T-cell (primary cell): ENCODE data around the gene ASCL3. TPM values are rescaled to one million over a fixed set of nuclear protein-coding genes. Genes with fewer than 3 reads are reported as not detected.

Experiments used
- ATAC-seq, 4 experiments: fragments of 200-7000 bp in 3 of 4; fragments of 150-1000 bp in 1 of 4; cut with Tn5 transposase; replicated peaks in 1 of 4; 1 replicate in 3 of 4; 2 replicates in 1 of 4; pipeline ENCODE4 v1.10.0; 2021; ENCODE audit warnings: moderate library complexity in 3 of 4, mild to moderate bottlenecking in 2 of 4, moderate number of reproducible peaks in 1 of 4
- CTCF ChIA-PET, 2 donors: fragments of 300-600 bp; sonication (Branson Sonifier 250); formaldehyde crosslinking; loops; one replicate each; lab custom pipeline; 2022; ENCODE audit warnings: antibody characterized with exemption in 2 of 2; lab: Charles Lee
- POLR2A ChIA-PET, 2 donors: fragments of 300-600 bp; sonication (Branson Sonifier 250); formaldehyde crosslinking; loops; one replicate each; lab custom pipeline; 2022; ENCODE audit warnings: antibody characterized with exemption in 2 of 2; lab: Charles Lee
- DNase-seq, 35 experiments: peaks; one replicate each; pipeline versions ENCODE4 v3.0.0 to v3.0.0-alpha.2; 2013 to 2023
- H3K27ac ChIP-seq: one replicate; pipeline ENCODE4 v1.5.1; 2013; ENCODE audit warnings: low read length
- H3K27me3 ChIP-seq, 2 experiments: replicated peaks in 1 of 2; 1 replicate in 1 of 2; 2 replicates in 1 of 2; pipeline versions ENCODE4 v1.6.1 to v1.7.0; 2013; ENCODE audit warnings: low read length in 1 of 2, mixed read lengths in 1 of 2; ENCODE audit not compliant: control insufficient read depth in 2 of 2, insufficient read depth in 2 of 2; ENCODE audit errors: extremely low read depth in 1 of 2
- H3K36me3 ChIP-seq, 2 donors: 1 replicate in 1 of 2; 2 replicates in 1 of 2; pipeline versions ENCODE4 v1.6.1 to v1.7.0; 2013; ENCODE audit warnings: low read length in 1 of 2; ENCODE audit not compliant: control insufficient read depth in 2 of 2, insufficient read depth in 1 of 2; ENCODE audit errors: extremely low read depth in 1 of 2
- H3K4me1 ChIP-seq, 2 experiments: 1 replicate in 1 of 2; 2 replicates in 1 of 2; pipeline versions ENCODE4 v1.6.1 to v1.7.0; 2013; ENCODE audit warnings: low read length in 2 of 2, mixed read lengths in 1 of 2; ENCODE audit not compliant: insufficient read depth in 2 of 2, control insufficient read depth in 1 of 2; ENCODE audit errors: extremely low read depth in 1 of 2
- H3K4me3 ChIP-seq, 2 donors: 1 replicate in 1 of 2; 2 replicates in 1 of 2; pipeline versions ENCODE4 v1.5.1 to v1.7.0; 2013; ENCODE audit warnings: mild to moderate bottlenecking in 2 of 2, low read length in 1 of 2, moderate library complexity in 1 of 2; ENCODE audit not compliant: control insufficient read depth in 1 of 2; ENCODE audit errors: extremely low read depth in 1 of 2
- H3K9me3 ChIP-seq: 2 replicates; pipeline ENCODE4 v1.7.0; 2013
- H3K27ac Mint-ChIP-seq, 2 donors: one replicate each; pipeline ENCODE4 v1.8.0; 2020 to 2021; ENCODE audit warnings: mild to moderate bottlenecking in 2 of 2, mixed read lengths in 2 of 2
- H3K27me3 Mint-ChIP-seq, 2 donors: one replicate each; pipeline ENCODE4 v1.8.0; 2021 to 2022; ENCODE audit warnings: mixed read lengths in 2 of 2
- H3K36me3 Mint-ChIP-seq: one replicate; pipeline ENCODE4 v1.8.0; 2021; ENCODE audit warnings: mixed read lengths
- H3K4me1 Mint-ChIP-seq, 3 donors: one replicate each; pipeline ENCODE4 v1.8.0; 2020 to 2022; ENCODE audit warnings: mixed read lengths in 3 of 3, mild to moderate bottlenecking in 1 of 3
- H3K4me3 Mint-ChIP-seq, 3 donors: one replicate each; pipeline ENCODE4 v1.8.0; 2020 to 2022; ENCODE audit warnings: mild to moderate bottlenecking in 3 of 3, mixed read lengths in 3 of 3, moderate library complexity in 3 of 3
- H3K9me3 Mint-ChIP-seq, 3 donors: one replicate each; pipeline ENCODE4 v1.8.0; 2020 to 2022; ENCODE audit warnings: mixed read lengths in 3 of 3
- WGBS: methylation state at CpG from one replicate; pipeline ENCODE4 v1.1.5; 2013; ENCODE audit warnings: missing lambda C conversion rate; ENCODE audit not compliant: insufficient coverage; 5-methylcytosine and 5-hydroxymethylcytosine counted together
- total RNA-seq, 35 experiments: library from RNA in 6 of 35; stranded (reverse) in 6 of 35; fragments of 120-200 nt in 1 of 35; gene quantifications; one replicate each; pipeline versions ENCODE4 v1.2.1 to v1.2.4 and lab custom pipeline; 2013 to 2026

ASCL3 gene
- total RNA-seq, 5 donors from 2014 or later (not counting 1 experiment from before 2014, with no cell fraction given) = not detected

DNA sequence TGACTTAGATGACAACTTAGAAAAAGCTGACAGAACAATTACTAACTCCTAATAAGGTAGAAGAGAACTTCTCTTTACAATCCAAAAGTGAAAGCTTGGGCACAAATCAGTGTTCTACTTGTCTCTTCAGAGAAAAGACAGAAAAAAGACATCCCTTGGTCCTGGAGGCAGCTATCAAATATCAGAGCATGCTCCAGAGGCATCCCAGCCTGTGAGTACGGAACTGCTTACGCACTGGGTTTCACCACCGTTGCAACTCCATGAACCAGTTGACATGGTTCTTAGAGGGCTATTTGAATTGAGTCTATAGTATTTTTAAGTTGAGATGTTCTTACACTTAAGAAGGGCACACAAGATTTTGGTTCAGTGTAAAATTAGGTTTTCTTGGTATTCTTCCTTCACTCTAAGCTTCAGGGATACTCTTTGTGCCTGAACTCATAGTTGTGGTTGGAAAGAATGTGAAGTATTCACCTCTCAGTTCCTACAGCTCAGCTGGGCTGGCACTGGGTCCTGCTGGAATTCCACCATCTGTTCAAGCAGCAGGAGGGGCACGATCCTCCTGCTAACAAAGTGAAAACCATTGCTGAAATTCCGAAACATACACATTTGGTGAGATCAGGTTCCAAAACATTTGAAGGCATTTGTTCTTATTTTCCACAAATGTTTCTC, 25.5 kb downstream of the ASCL3 start:
- H3K36me3 ChIP-seq = peaks cover 5 to 35% of the 10 kb centered on the region in 2 donors
- H3K9me3 Mint-ChIP-seq = no peaks in the 10 kb centered on the region
- DNase-seq (no peak), ATAC-seq (no peak)
- WGBS = 100% methylated on average over 1 of the region's 5 CpGs
- no peak overlapping the region for H3K27ac ChIP-seq
- H3K4me3 ChIP-seq = no peak overlapping the region
- no peaks in the 10 kb centered on the region for H3K27me3 Mint-ChIP-seq
- CTCF ChIA-PET = no interaction called here
- peaks cover 6 to 16% of the 10 kb centered on the region in 2 experiments for H3K4me1 ChIP-seq
- no peaks in the 10 kb centered on the region for H3K9me3 ChIP-seq
- no peak overlapping the region for H3K4me3 Mint-ChIP-seq
- no peaks in the 10 kb centered on the region for H3K27me3 ChIP-seq
- H3K36me3 Mint-ChIP-seq = peaks cover 34% of the 10 kb centered on the region
- no peak overlapping the region for H3K27ac Mint-ChIP-seq
- H3K4me1 Mint-ChIP-seq = peaks cover 18 to 23% (median 20%) of the 10 kb centered on the region in 3 donors
- POLR2A ChIA-PET = no interaction called here

DNA sequence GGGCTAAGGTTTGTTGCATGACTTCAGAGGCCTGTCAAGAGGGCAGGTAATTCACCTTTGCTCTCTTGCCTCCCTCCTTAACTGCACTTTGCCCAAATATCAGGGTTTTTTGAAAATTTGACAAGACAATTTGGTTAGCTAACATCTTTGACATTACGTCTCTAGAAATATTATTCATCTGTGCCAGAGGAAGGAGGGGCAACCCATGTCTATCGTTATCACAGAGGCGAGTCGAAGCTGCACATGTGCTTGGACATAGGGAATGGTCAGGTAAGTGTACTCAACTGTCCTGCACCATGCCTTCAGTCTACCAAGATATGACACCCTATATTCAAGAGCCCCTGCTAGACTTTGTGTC, 28.2 kb downstream of the ASCL3 start:
- peaks cover 25 to 32% (median 30%) of the 10 kb centered on the region in 3 donors for H3K4me1 Mint-ChIP-seq
- peaks cover 0 to 17% of the 10 kb centered on the region in 2 donors for H3K36me3 ChIP-seq
- peaks cover 8 to 32% of the 10 kb centered on the region in 2 experiments for H3K4me1 ChIP-seq
- DNase-seq (no peak), ATAC-seq (no peak)
- H3K4me3 Mint-ChIP-seq = peak overlapping the region; percentile 69 to 75 (median 72)
- WGBS = no CpG with 5 or more reads among the region's 4 CpGs
- CTCF ChIA-PET = interaction anchor here (0.6 to 2.6 kb wide), 10 partner anchors 45 to 983 kb away, joined by 3 to 19 read pairs (median 6); no protein-coding TSS in a partner anchor
- no peaks in the 10 kb centered on the region for H3K9me3 Mint-ChIP-seq
- no peaks in the 10 kb centered on the region for H3K27me3 Mint-ChIP-seq
- peaks cover 22% of the 10 kb centered on the region for H3K36me3 Mint-ChIP-seq
- POLR2A ChIA-PET = interaction anchor here in 1 of 2 donors (0.7 kb wide), 1 partner anchor 62 kb away, joined by 3 read pairs; no protein-coding TSS in a partner anchor
- H3K27me3 ChIP-seq = no peaks in the 10 kb centered on the region
- no peak overlapping the region for H3K4me3 ChIP-seq
- H3K27ac Mint-ChIP-seq = peak overlapping the region; percentile 93 to 97
- no peaks in the 10 kb centered on the region for H3K9me3 ChIP-seq
- no peak overlapping the region for H3K27ac ChIP-seq

DNA sequence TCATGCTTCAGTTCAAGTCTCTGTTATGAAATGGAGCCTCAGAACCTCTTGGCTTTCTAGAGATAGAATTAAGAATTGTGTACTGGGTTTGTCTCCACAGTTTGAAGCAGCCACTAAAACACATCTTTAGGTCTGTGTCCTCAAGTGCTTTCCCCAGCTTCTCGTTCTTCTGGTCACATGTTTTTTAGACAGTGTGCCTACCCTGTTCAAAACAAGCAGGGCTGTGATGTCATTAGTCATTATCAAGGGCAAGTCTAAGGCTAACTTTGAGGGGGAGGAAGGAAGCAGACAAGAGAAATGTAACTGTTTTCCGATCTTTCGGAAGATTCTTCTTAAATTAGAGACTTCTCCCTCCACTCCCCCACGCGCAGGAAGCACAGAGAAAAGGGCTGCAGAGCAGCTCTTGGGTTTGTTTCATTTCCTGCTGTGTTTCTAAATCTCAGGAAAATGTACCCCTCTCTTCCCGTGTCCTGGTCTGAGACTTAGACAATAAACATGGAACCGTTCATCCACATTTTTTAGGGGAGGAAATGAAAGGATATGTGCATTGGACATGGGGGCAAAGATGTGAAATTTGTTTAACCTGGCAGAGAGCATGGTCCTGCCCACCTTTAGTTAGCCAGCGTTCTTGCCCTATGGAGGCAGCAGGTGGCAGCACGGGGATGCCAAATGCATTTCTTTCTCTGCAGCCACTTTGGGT, 28.7 kb downstream of the ASCL3 start:
- peak in 28 of 35 experiments; percentile 6 to 68 (median 40) for DNase-seq
- peak overlapping the region; percentile 69 to 75 (median 72) for H3K4me3 Mint-ChIP-seq
- 3% methylated on average over 2 of the region's 9 CpGs for WGBS
- peaks cover 22% of the 10 kb centered on the region for H3K36me3 Mint-ChIP-seq
- ChIA-PET CTCF (interaction anchor here (0.8 to 2.6 kb wide), 7 partner anchors 45 to 593 kb away, joined by 3 to 19 read pairs (median 11); no protein-coding TSS in a partner anchor), POLR2A (interaction anchor here in 1 of 2 donors (0.7 kb wide), 1 partner anchor 61 kb away, joined by 3 read pairs; no protein-coding TSS in a partner anchor)
- Histone ChIP-seq H3K27ac (peak overlapping the region; percentile 59), H3K4me1 (peaks cover 8 to 34% of the 10 kb centered on the region in 2 experiments), H3K9me3 (no peaks in the 10 kb centered on the region), H3K36me3 (peaks cover 0 to 16% of the 10 kb centered on the region in 2 donors), H3K4me3 (peak overlapping the region in 1 of 2 donors; percentile 19), H3K27me3 (no peaks in the 10 kb centered on the region)
- H3K27ac Mint-ChIP-seq = peak overlapping the region; percentile 93 to 97
- no peaks in the 10 kb centered on the region for H3K9me3 Mint-ChIP-seq
- ATAC-seq = peak; percentile 56 to 60 (median 58)
- H3K27me3 Mint-ChIP-seq = no peaks in the 10 kb centered on the region
- H3K4me1 Mint-ChIP-seq = peaks cover 27 to 34% (median 32%) of the 10 kb centered on the region in 3 donors

DNA sequence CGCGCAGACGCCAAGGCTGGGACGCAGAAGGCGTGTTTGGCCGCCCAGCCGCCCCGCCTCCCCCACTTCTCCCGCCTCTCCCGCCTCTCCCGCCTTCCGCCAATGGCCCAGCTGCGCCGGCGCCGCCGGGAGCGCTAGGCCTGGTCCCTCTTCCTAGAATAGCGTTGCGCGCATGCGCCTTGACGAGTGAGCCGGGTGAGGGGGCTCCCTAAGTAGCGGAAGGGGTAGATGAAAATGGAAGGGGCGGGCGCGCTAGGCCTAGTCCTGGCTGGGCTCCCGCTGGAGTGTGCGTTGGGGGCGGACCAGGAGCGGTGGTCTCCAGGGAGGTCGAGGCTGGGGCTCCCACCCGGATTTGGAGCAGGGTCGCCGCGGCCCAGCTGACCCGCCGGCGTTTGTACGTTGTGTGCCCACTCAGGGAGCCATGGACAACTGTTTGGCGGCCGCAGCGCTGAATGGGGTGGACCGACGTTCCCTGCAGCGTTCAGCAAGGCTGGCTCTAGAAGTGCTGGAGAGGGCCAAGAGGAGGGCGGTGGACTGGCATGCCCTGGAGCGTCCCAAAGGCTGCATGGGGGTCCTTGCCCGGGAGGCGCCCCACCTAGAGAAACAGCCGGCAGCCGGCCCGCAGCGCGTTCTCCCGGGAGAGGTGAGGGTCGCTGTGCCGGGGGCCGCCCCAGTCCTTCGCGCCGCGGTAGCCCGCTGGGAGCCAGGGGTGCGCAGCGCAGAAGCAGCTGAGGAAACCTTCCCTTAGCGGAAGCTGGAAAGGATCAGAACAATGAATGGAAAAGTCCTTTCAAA, 31.6 kb downstream of the ASCL3 start, which contains the start of gene AKIP1:
AKIP1 (plus strand) TSS at position 161 of the 795 bp plus-strand sequence; CDS start at position 422, 261 bp downstream.
- Histone ChIP-seq H3K9me3 (no peaks in the 10 kb centered on the region), H3K27ac (peak within 1 kb of the TSS; percentile 53), H3K27me3 (no peaks in the 10 kb centered on the region), H3K4me1 (peaks cover 8 to 36% of the 10 kb centered on the region in 2 experiments), H3K4me3 (peak within 1 kb of the TSS; percentile 92 to 93), H3K36me3 (no peaks in the 10 kb centered on the region)
- WGBS = under 1% methylated on average over 63 of the region's 68 CpGs
- DNase-seq = peak; percentile 46 to 86 (median 67)
- Mint-ChIP-seq H3K4me3 (peak within 1 kb of the TSS; percentile 82 to 93 (median 90)), H3K36me3 (no peaks in the 10 kb centered on the region), H3K4me1 (peaks cover 30 to 48% (median 43%) of the 10 kb centered on the region in 3 donors), H3K27me3 (no peaks in the 10 kb centered on the region), H3K27ac (peak within 1 kb of the TSS; percentile 69 to 84), H3K9me3 (no peaks in the 10 kb centered on the region)
- ATAC-seq = peak; percentile 65 to 80 (median 68)
- POLR2A ChIA-PET = interaction anchor here in 1 of 2 donors (0.6 kb wide), 1 partner anchor 1706 kb away, joined by 5 read pairs; no protein-coding TSS in a partner anchor
- CTCF ChIA-PET = interaction anchor here in 1 of 2 donors (0.7 to 1.0 kb wide), 2 partner anchors 52 to 427 kb away, joined by 3 read pairs; no protein-coding TSS in a partner anchor

DNA sequence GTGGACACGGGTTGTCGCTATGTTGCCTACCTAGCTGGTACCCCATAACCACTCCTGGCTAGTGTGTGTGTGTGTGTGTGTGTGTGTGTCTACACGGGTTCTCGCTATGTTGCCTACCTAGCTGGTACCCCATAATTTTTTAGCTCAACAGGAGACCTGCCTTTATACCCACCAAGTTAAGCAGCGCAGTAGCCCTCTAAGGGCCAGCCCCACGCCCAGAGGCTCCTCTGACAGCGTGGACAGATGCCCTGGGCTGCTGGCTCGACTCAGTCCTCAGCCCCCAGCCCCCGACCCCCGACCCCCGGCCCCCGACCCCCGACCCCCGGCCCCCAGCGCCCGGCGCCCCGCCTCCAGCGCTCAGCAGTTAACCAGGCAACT, 32.2 kb downstream of the ASCL3 start:
- ATAC-seq = peak; percentile 12 to 19 (median 18)
- Histone ChIP-seq H3K27ac (no peak overlapping the region), H3K4me1 (peaks cover 8 to 36% of the 10 kb centered on the region in 2 experiments), H3K9me3 (no peaks in the 10 kb centered on the region), H3K4me3 (peak overlapping the region; percentile 75 to 92), H3K27me3 (peaks cover 0 to 2% of the 10 kb centered on the region in 2 experiments), H3K36me3 (no peaks in the 10 kb centered on the region)
- peak in 2 of 35 experiments; percentile 3 to 27 for DNase-seq
- Mint-ChIP-seq H3K9me3 (no peaks in the 10 kb centered on the region), H3K4me1 (peaks cover 30 to 48% (median 43%) of the 10 kb centered on the region in 3 donors), H3K27me3 (no peaks in the 10 kb centered on the region), H3K27ac (peak overlapping the region in 1 of 2 donors; percentile 61), H3K4me3 (peak overlapping the region; percentile 82 to 93 (median 90)), H3K36me3 (no peaks in the 10 kb centered on the region)
- WGBS = 0% methylated on average over 5 of the region's 19 CpGs
- CTCF ChIA-PET = no interaction called here
- POLR2A ChIA-PET = no interaction called here
